Uterus (tissue), 4 donors: ENCODE measurements around the gene ATP6V0D1. TPM values are rescaled to one million over a fixed set of nuclear protein-coding genes. Genes with fewer than 3 reads are reported as not detected.

Experiments used
- DNase-seq, 2 donors: peaks; one replicate each; pipeline ENCODE4 v3.0.0-alpha.2; 2019 to 2020
- H3K27ac ChIP-seq, 2 donors: fragments of 200-600 bp; sonication (generic); 1 replicate in 1 of 2; 2 replicates in 1 of 2; pipeline ENCODE4 v1.5.1; 2016 to 2018
- H3K27me3 ChIP-seq, 2 donors: fragments of 200-600 bp; sonication (generic); one replicate each; pipeline ENCODE4 v1.5.1; 2018 to 2019; ENCODE audit warnings: control low read depth in 1 of 2
- H3K36me3 ChIP-seq, 2 donors: fragments of 200-600 bp; sonication (generic); one replicate each; pipeline ENCODE4 v1.5.1; 2019; ENCODE audit warnings: control low read depth in 1 of 2
- H3K4me1 ChIP-seq, 2 donors: fragments of 200-600 bp; sonication (generic); one replicate each; pipeline ENCODE4 v1.5.1; 2018 to 2019; ENCODE audit warnings: control low read depth in 1 of 2
- H3K4me3 ChIP-seq, 2 donors: fragments of 200-600 bp; sonication (generic); 1 replicate in 1 of 2; 2 replicates in 1 of 2; pipeline ENCODE4 v1.5.1; 2018 to 2019; ENCODE audit warnings: mild to moderate bottlenecking in 1 of 2
- H3K9me3 ChIP-seq, 2 donors: fragments of 200-600 bp; sonication (generic); one replicate each; pipeline ENCODE4 v1.5.1; 2019; ENCODE audit warnings: control low read depth in 1 of 2
- CTCF ChIP-seq, 4 experiments: fragments of 200-600 bp in 2 of 4; fragments of 450-650 bp in 2 of 4; sonication (generic) in 2 of 4; IDR thresholded peaks; one replicate each; pipeline ENCODE4 v1.5.1; 2016 to 2019; ENCODE audit warnings: antibody characterized with exemption in 4 of 4, mild to moderate bottlenecking in 2 of 4, moderate library complexity in 1 of 4
- POLR2A ChIP-seq, 2 donors: fragments of 450-650 bp; IDR thresholded peaks; one replicate each; pipeline ENCODE4 v1.6.1; 2016; ENCODE audit warnings: antibody characterized with exemption in 2 of 2, mild to moderate bottlenecking in 1 of 2, moderate library complexity in 1 of 2
- intact Hi-C: fragments of 100-400 bp; cut with DNase I; formaldehyde crosslinking; loops from one replicate; pipeline ENCODE4 v1.15.1; 2023; ENCODE audit warnings: low total_unique reads
- total RNA-seq, 4 donors: library from RNA; depleted of rRNA in 3 of 4; stranded (reverse); fragments of >200 nt in 3 of 4; gene quantifications; one replicate each; pipeline versions ENCODE4 v1.1.0 to v1.2.4, GENCODE V29; 2014 to 2023
- donor health status: DM: yes; HTN: yes; CAD: no.

ATP6V0D1 gene
- total RNA-seq, 4 donors from 2014 or later: 67.4 to 243 (median 100) TPM

- Histone ChIP-seq H3K9me3 (no peaks in the 10 kb centered on the region), H3K4me1 (peaks cover 16 to 24% of the 10 kb centered on the region in 2 donors), H3K4me3 (no peak overlapping the region), H3K27ac (no peak overlapping the region), H3K27me3 (no peaks in the 10 kb centered on the region), H3K36me3 (no peaks in the 10 kb centered on the region)
- intact Hi-C loops: loop anchor here (5.0 kb wide), 1 partner anchor 37 kb away; no protein-coding TSS in a partner anchor
- TF ChIP-seq POLR2A (IDR thresholded peaks at IDR 0.05): no peak
- no peak for TF ChIP-seq CTCF (IDR thresholded peaks at IDR 0.05)
- DNase-seq: no peak
Observed at GRCh38 chr16:67464565-67464964, 16.4 kb downstream of the ATP6V0D1 start.

GRCh38 chr16:67463691-67464090 is 17.3 kb downstream of the ATP6V0D1 start:
- DNase-seq: no peak
- H3K4me1 ChIP-seq: peaks cover 21 to 33% of the 10 kb centered on the region in 2 donors
- TF ChIP-seq POLR2A (IDR thresholded peaks at IDR 0.05) (no peak), CTCF (IDR thresholded peaks at IDR 0.05) (no peak)
- intact Hi-C loops: loop anchor here (5.0 kb wide), 1 partner anchor 36 kb away; no protein-coding TSS in a partner anchor
- no peaks in the 10 kb centered on the region for H3K9me3 ChIP-seq
- no peaks in the 10 kb centered on the region for H3K27me3 ChIP-seq
- H3K4me3 ChIP-seq: no peak overlapping the region
- no peaks in the 10 kb centered on the region for H3K36me3 ChIP-seq
- no peak overlapping the region for H3K27ac ChIP-seq

GRCh38 chr16:67463059-67463458 is 17.9 kb downstream of the ATP6V0D1 start:
- TF ChIP-seq CTCF (IDR thresholded peaks at IDR 0.05): no peak
- TF ChIP-seq POLR2A (IDR thresholded peaks at IDR 0.05): no peak
- intact Hi-C loops: loop anchor here (5.0 kb wide), 1 partner anchor 36 kb away; no protein-coding TSS in a partner anchor

GRCh38 chr16:67462279-67462655 is 18.7 kb downstream of the ATP6V0D1 start:
- H3K4me3 ChIP-seq: no peak overlapping the region
- H3K36me3 ChIP-seq: no peaks in the 10 kb centered on the region
- intact Hi-C loops: loop anchor here (5.0 kb wide), 1 partner anchor 35 kb away; no protein-coding TSS in a partner anchor
- H3K9me3 ChIP-seq: no peaks in the 10 kb centered on the region
- peaks cover 33 to 47% of the 10 kb centered on the region in 2 donors for H3K4me1 ChIP-seq
- H3K27ac ChIP-seq: peak overlapping the region; percentile 77 to 82
- no peak for TF ChIP-seq CTCF (IDR thresholded peaks at IDR 0.05)
- TF ChIP-seq POLR2A (IDR thresholded peaks at IDR 0.05): no peak
- no peak for DNase-seq
- no peaks in the 10 kb centered on the region for H3K27me3 ChIP-seq

More at GRCh38 chr16:67463059-67463458, 17.9 kb downstream of the ATP6V0D1 start:
- Histone ChIP-seq H3K27me3 (no peaks in the 10 kb centered on the region), H3K4me1 (peaks cover 27 to 40% of the 10 kb centered on the region in 2 donors), H3K27ac (peak overlapping the region; percentile 77 to 82), H3K36me3 (no peaks in the 10 kb centered on the region), H3K9me3 (no peaks in the 10 kb centered on the region), H3K4me3 (no peak overlapping the region)
- no peak for DNase-seq

- intact Hi-C loops: loop anchor here (5.0 kb wide), 1 partner anchor 34 kb away; no protein-coding TSS in a partner anchor
- H3K9me3 ChIP-seq: no peaks in the 10 kb centered on the region
- peaks cover 38 to 51% of the 10 kb centered on the region in 2 donors for H3K4me1 ChIP-seq
- TF ChIP-seq POLR2A (IDR thresholded peaks at IDR 0.05): no peak
- no peak for TF ChIP-seq CTCF (IDR thresholded peaks at IDR 0.05)
- peak overlapping the region; percentile 77 to 82 for H3K27ac ChIP-seq
- H3K4me3 ChIP-seq: no peak overlapping the region
- no peaks in the 10 kb centered on the region for H3K36me3 ChIP-seq
- DNase-seq: no peak
- no peaks in the 10 kb centered on the region for H3K27me3 ChIP-seq
Observed at GRCh38 chr16:67461600-67462278, 19.2 kb downstream of the ATP6V0D1 start.
